ENCODE measurements around the gene TPPP.
"Not testable (repeated sequence)": the region's sequence is repeated elsewhere in the genome, so short reads cannot be mapped to it uniquely, and the experiment has no call there.

- TF ChIP-seq CTCF (IDR thresholded peaks at IDR 0.05); EZH2 (IDR thresholded peaks at IDR 0.05; ENCODE audit: borderline replicate concordance, insufficient read depth, low read depth, low read length, poor library complexity, severe bottlenecking): not testable (repeated sequence)
Measured at GRCh38 chr5:723865-724264, 30.7 kb upstream of the TPPP start.

All from B cell (primary cell).